ENCODE measurements around the gene PRKCB.
"Not testable (repeated sequence)": the region's sequence is repeated elsewhere in the genome, so short reads cannot be mapped to it uniquely, and the experiment has no call there.

Gene PRKCB

GRCh38 chr16:24191876-24192402, 356.2 kb downstream of the PRKCB start:
- no peak for DNase-seq

DNA sequence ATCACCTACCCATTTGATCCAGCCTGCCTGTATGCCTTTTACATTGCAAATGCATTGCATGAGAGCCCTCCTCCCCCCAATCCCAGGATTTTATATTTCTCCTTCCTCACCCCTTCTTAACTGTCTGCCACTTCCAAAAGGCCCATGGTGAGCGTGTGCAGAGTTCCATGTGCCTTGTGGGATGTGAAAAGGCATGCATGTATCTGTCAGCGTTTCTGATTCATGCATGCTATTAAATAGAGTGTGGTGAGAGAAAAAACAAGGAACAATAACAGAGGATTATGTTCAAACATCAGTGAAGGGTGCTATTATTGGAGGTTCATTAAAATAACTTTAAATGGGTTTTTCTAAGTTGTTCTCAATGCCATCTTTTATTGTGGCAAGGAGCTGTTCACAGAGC, 359.4 kb downstream of the PRKCB start:
- no peak for DNase-seq

GRCh38 chr16:24198807-24199533, 363.2 kb downstream of the PRKCB start:
- no peak for DNase-seq

DNA sequence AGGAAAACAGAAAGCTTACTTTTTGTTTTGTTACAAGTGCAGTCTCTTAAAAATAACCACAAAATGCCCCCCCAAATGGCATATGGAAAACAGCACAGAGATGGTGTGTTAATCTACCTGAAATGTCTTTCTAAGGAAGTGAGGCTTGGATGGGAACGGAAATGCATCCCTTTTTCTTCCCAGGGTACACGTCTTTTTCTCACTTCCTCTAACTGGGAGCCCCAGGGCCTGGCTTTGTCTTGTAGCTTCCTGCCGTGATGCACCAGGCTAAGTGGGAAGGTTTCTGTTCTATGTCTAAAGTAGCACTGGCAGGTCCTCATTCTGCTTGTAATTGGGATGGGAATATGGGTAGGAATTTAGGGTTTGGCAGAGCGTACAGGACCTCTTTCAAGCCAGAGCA, 367.9 kb downstream of the PRKCB start:
- DNase-seq: no peak

DNA sequence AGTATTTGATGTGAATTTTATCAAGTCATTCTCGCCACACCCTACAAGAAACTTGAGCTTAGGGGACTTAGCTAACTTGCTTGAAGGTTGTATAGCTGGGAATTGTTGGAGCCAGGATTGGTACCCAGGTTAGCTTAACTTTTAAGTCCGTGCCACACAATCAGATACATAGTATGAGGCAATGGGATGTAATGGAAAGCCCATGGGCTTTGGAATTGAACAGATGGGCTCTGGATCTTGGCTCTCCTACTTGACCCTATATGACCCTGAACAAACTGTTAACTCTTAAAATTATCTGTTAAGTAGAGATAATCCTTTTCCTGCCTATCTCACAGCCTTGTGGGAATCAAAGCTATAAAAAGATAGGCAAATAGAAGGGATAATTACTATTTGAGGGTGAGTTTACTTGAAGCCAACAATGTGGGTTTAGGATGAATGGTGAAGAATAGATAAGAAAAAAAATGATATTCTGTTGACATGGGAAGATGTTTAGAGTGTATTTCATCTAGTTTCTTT, 368.4 kb downstream of the PRKCB start:
- no peak for DNase-seq

DNA sequence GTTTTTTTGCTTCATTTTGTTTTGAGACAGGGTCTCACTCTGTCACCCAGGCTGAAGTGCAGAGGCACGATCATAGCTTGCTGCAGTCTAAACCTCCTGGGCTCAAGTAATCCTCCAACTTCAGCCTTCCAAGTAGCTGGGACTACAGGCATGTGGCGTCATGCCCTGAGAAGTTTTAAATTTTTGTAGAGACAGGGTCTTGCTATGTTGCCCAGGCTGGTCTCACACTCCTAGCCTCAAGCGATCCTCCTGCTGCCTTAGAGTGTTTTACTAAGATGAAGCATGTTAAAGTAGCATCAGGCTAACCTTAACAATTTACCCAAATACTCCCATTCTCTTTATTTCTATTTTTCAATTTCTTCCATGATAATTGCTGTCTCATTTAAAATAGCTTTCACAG, 371.1 kb downstream of the PRKCB start:
- no peak for DNase-seq

- DNase-seq: no peak
Observed at GRCh38 chr16:24208710-24209109, 372.9 kb downstream of the PRKCB start.

GRCh38 chr16:24214992-24215391, 379.2 kb downstream of the PRKCB start:
- DNase-seq: no peak

DNA sequence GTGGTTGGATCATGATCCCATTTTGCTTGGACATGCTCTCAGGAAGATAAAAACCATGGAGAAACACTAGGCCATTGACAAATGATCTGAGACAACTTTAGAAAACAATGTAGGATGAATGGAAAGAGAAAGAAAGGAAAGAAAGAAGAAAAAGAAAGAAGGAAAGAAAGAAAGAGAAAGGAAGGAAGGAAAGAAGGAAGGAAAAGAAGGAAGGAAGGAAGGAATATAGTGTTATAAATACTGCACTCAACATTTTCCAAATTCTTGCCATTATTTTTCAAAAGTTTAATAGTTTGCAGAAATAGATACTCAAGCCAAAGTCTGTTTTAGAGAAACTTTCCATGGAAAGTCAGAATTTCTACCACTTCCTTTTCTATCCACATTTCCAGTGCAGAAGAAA, 381.2 kb downstream of the PRKCB start:
- no peak for DNase-seq

GRCh38 chr16:24217461-24217860, 381.7 kb downstream of the PRKCB start:
- DNase-seq: no peak

DNA sequence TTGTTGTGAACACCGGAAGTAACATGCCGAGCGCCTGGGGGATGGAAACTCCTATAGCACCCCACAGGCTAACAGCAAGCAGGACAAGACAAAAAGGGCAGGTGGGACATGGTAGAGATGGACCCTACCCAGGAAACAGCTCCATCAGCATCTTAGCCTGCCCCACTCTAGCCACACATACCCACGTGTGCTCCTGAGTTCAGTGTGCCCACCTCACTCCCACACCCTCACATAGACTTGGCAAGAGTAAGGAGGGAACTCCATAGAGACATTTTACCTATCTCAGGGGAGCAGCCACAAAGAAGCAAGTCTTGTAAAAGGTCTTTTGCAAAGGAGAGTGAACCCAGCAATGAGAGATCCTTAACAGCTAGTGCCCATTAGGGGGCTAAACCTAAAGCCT, 382.5 kb downstream of the PRKCB start:
- DNase-seq: no peak

GRCh38 chr16:24221219-24221618, 385.4 kb downstream of the PRKCB start:
- no peak for DNase-seq

DNA sequence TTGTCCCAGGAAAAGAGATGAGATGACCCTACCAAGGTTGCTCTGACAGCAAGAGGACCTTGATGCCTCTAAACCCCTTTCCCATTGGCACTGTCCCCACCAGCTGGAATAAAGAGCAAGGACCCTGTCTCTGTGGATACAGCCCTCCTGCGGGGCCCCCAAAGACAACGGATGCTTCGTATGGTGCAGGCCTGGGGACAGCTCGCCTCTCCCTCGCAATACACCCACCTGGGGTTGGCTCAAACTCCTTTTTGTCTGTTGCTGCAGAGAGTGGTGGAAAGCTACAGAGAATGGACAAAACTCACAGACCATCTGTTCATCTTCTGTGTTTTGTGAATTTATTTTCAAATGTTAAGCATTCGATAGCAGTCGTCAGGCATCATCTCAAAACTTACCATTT, 392.7 kb downstream of the PRKCB start:
- no peak for DNase-seq

DNA sequence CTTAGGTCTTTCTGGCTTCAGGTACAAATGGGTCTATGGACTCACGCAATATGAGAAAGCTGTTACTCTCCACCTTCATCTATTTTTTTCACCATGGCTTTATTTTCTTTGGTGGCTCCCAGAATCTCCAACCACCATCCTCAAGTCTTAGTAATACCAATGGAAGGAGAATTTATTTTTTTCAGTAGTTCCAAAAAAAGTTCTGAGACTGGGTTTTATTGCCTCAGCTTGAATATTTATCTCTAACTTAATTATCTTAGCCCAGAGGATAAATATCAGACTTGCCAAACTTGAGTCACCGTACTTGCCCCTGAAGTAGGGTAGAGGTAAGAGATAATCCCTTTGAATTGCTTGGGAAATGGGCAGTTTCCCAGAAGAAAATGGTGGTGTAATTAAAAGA, 397.2 kb downstream of the PRKCB start:
- DNase-seq: no peak

- DNase-seq: no peak
Observed at GRCh38 chr16:24234737-24235136, 399.0 kb downstream of the PRKCB start.

- DNase-seq: no peak
Observed at GRCh38 chr16:24235806-24236205, 400.0 kb downstream of the PRKCB start.

GRCh38 chr16:24238846-24239245, 403.1 kb downstream of the PRKCB start:
- not testable (repeated sequence) for DNase-seq

DNA sequence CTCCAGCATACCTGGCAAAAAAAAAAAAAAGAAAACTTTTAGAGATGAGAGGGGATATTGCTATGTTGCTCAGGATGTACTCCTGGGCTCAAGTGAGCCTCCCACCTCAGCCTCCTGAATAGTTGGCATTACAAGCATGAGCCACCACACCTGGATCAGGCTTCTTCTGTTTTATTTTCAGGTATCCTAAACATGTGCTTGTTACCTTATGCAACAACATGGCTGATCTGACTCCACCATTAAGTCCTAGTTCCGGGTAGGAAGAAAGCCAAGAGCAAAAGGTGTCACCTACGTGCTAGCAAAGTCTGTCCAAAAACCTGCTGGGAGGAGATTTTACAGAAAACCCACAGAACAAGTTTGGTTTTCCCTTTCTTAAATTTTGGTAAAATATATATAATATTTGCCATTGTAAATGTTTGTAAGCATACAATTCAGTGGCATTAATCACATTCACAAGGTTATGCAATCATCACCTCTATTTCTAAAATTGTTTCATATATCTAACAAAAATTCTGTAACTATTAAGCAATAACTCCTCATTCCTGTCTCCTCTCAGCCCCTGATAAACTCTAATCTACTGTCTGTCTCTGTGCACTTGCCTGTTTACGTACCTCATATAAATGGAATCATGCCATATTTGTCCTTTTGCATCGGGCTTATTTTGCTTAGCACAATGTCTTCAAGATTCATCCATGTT, 411.3 kb downstream of the PRKCB start:
- DNase-seq: no peak

- DNase-seq: peak; percentile 46 to 48
Observed at GRCh38 chr16:24253192-24253591, 417.4 kb downstream of the PRKCB start.

DNA sequence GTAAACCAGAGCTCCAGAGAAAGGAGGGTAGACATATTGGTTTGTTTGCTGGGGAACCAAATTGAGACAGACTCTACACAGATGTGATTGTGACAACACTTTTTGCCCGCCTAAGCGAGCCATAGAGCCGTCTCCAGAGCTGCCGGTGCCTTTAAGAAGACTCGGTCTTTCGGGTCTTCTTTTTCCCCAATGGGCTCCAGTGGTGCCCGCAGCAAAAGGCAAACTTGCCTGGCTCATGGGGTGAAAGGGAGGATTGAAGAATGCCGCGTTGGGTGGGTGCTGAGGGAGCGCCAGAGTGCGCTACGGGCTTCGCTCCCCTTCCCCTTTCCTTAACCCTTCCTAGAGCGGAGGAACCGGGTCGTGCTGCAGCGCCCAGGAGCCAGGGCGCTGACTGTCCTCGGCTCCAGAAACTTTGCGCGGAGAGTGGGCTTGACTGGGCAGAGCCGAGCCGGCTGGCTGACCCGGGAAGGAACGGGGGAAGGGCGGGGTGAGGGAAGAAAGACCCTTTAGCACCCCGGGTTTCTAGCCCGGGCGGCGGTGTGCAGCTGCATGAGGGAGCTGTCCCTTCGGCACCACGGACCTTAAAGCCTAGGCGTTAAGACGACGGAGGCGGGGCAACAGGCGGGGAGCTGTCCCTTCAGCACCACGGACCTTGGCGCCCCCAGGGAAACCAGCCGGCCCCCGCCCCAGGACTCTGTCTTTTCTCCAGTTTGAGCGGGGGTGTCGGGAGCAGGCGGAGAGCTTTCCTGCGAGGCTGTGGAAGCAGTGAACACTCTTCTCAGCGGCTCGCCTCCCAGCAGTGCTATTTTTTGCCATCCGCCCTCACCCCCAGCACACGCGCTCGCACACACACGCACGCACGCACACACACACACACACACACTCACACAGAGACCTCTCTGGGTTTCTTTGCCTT, 419.9 kb downstream of the PRKCB start, which contains the start of gene CACNG3:
CACNG3 (plus strand) TSS at position 880 of the 916 bp plus-strand sequence. CDS start 420 bp downstream, outside the sequence.
- DNase-seq: peak; percentile 15 to 24

DNA sequence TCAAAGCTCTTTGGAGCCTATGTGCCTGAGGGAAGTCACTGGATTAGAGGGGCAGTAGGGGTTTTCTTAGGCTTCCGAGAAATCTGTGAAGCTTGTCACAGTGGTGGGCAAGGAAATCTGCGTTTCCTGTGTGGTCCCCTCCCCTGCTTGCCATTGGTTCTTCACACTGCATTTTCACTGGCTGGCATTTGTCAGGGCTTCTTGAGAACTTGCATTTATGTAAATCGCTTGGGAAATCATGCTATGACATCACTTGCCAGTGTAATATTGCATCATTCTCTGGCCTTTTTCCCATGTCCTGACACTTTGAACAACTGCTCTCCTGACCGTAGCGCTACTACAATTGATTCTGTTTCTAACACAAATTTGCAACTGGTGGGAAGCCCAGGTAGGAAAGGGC, 422.2 kb downstream of the PRKCB start:
- no peak for DNase-seq

GRCh38 chr16:24258791-24259190, 423.0 kb downstream of the PRKCB start:
- no peak for DNase-seq

DNA sequence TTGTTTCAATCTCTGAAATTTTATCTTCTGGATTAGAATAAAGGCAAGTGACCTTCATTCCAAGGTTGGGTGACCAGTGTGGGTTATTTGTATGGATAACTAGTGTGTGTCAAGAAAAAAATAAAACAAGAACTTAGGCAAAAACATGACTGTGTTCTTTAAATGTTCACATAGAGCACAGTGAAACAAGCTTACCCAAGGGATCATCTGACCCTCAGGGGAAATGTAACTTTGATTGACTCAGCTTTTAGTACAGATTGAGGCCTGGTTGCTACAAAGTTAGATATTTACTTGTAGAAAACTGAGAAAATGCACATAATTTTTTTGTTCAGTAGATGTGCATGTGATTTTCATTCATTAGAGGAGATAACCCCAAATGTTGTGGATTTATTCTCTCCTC, 427.0 kb downstream of the PRKCB start:
- no peak for DNase-seq

All from AML-193 (cell line).